Stimulated activated CD4-positive, alpha-beta T cell treated with anti-CD3 and anti-CD28 coated beads, TNF-alpha, amount 100 ng/mL, for 48 hours (primary cell): ENCODE results near the gene PDE4D.

Experiments used
- DNase-seq, 3 donors: peaks; one replicate each; pipeline ENCODE4 v3.0.0-alpha.2; 2020; ENCODE audit warnings: low read depth in 3 of 3

PDE4D gene

GRCh38 chr5:59142927-59143326 is 750.6 kb downstream of the PDE4D start:
- no peak for DNase-seq

- DNase-seq: no peak
These were observed 751.4 kb downstream of the PDE4D start for GRCh38 chr5:59142138-59142537.

- DNase-seq: no peak
These were observed 753.4 kb downstream of the PDE4D start for GRCh38 chr5:59140133-59140532.

- DNase-seq: no peak
These were observed 753.8 kb downstream of the PDE4D start for GRCh38 chr5:59139695-59140094.

- no peak for DNase-seq
These were observed 755.0 kb downstream of the PDE4D start for GRCh38 chr5:59138509-59138908.

GRCh38 chr5:59137846-59138245 is 755.7 kb downstream of the PDE4D start:
- no peak for DNase-seq

- no peak for DNase-seq
These were observed 757.0 kb downstream of the PDE4D start for GRCh38 chr5:59136549-59136948.

GRCh38 chr5:59134471-59135163 is 758.9 kb downstream of the PDE4D start:
- no peak for DNase-seq

GRCh38 chr5:59133764-59134261 is 759.7 kb downstream of the PDE4D start:
- DNase-seq: no peak

- no peak for DNase-seq
These were observed 761.4 kb downstream of the PDE4D start for GRCh38 chr5:59132131-59132530.

GRCh38 chr5:59130431-59130830 is 763.1 kb downstream of the PDE4D start:
- no peak for DNase-seq

- DNase-seq: no peak
These were observed 764.8 kb downstream of the PDE4D start for GRCh38 chr5:59128646-59129290.

- no peak for DNase-seq
These were observed 766.6 kb downstream of the PDE4D start for GRCh38 chr5:59126708-59127573.

- no peak for DNase-seq
These were observed 767.4 kb downstream of the PDE4D start for GRCh38 chr5:59126016-59126707.

GRCh38 chr5:59125011-59125961 is 768.2 kb downstream of the PDE4D start:
- DNase-seq: no peak

- DNase-seq: no peak
These were observed 769.6 kb downstream of the PDE4D start for GRCh38 chr5:59123595-59124561.

- DNase-seq: no peak
These were observed 774.0 kb downstream of the PDE4D start for GRCh38 chr5:59119480-59119879.

- DNase-seq: no peak
These were observed 776.2 kb downstream of the PDE4D start for GRCh38 chr5:59117320-59117719.

GRCh38 chr5:59116231-59116865 is 777.2 kb downstream of the PDE4D start:
- DNase-seq: no peak
